Colon (tissue), 2 donors: ENCODE results near the gene POU2F3.

Source experiments
- FAIRE-seq: peaks from 2 replicates; lab custom pipeline; 2012; peaks lifted over from hg19 to GRCh38; lab: Jason Lieb, UNC
- donor health status: control.
- donor health status: control.

POU2F3 gene

GRCh38 chr11:120285256-120285655, 45.3 kb downstream of the POU2F3 start:
- FAIRE-seq = no peak

- FAIRE-seq = no peak
Measured at GRCh38 chr11:120288021-120288420, 48.1 kb downstream of the POU2F3 start.

DNA sequence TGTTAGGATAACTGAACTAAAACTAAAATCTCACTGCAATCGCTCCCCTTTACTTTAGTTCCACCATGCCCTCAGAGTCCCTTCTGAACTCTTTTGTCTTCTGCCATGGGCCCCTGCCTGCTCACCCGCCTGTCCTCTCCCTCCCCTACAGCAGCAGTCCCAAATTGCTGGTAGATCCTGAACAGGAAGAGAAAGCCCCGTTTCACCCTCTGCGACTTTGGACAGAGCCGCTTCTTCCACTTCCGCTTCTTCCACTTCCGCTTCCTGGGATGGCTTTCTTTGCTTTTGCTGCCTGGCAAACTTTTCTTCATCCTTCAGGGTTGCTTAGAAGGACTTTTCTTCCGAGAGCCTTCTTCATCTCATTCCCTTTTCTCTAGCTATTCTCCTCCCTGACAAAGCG, 49.5 kb downstream of the POU2F3 start:
- no peak for FAIRE-seq

- no peak for FAIRE-seq
Measured at GRCh38 chr11:120290956-120291355, 51.0 kb downstream of the POU2F3 start.

DNA sequence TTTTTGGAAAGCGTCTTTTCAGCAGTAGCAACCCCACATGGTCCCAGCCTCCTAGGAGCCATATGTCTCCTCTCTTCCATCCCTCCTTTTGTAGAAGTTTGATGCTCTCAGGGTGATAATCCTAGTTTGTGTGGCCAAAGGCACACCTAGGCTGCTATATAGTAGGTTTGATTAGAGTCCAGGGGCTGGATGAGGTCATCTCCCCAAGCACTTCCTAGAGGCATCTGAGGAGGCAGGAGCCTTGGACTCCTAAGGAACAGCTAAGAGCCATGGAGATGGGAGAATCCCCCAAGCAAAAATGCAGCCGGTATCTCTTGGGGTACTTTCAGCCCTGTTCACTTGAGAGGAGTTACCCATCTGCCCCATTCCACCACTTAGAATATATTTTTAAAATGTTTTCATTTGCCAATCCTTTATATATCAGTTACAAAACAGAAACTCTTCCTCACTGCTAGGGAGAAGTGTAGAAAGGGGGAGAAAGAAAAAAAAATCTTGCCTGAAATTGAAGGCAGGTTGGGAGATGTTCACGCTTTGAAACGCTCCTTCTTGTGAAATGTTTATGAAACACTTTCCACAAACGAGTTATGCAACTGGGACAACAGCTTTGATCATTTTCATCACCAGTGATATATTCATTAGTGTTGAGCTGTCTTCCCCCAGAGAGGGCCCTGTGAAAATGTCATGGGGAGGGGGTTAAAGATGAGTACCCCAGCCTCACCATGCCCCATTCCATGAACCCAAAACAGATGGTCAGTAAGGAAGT, 53.3 kb downstream of the POU2F3 start:
- FAIRE-seq = no peak

- FAIRE-seq = no peak
Measured at GRCh38 chr11:120294096-120294495, 54.2 kb downstream of the POU2F3 start.

DNA sequence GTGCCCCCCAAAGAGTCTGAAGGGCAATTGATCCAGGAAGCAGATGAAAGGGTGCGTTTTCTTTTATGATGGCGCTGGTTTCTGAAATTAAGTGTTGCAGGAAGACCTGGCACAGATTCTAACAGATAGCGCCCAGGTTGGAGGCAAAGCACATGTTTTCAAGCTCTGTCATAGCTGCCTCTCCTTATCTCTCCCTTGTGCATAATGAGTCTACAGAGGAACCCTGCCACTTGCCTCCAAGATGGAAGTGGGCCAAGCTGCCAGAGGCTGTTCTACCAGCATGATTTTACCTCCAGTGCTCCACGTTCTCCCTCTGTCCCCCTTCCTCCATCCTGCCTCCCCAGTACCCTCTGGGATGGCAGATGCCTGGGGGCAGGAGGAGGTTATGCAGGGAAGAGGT, 55.2 kb downstream of the POU2F3 start:
- no peak for FAIRE-seq

- FAIRE-seq = no peak
Measured at GRCh38 chr11:120296554-120296953, 56.6 kb downstream of the POU2F3 start.

DNA sequence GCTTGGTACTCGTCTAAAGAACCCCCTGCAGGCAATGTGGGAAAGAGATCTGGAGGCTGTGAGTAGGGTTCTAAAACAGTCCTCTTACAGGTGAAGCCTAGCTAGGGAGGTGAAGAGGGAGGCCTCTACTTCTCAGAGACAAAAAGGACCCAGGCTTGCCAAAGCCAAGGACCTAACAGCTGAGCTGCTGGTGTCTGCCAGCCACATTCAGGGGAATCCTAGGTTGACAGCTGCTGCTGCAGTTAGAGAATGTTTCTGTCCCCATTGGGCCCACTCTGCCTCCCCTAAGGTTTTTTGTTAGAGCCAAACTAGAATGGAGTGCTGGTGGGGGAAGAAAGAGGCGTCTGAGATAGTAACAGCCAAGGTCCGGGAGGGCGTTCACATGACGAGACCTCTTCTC, 58.5 kb downstream of the POU2F3 start:
- FAIRE-seq = no peak

DNA sequence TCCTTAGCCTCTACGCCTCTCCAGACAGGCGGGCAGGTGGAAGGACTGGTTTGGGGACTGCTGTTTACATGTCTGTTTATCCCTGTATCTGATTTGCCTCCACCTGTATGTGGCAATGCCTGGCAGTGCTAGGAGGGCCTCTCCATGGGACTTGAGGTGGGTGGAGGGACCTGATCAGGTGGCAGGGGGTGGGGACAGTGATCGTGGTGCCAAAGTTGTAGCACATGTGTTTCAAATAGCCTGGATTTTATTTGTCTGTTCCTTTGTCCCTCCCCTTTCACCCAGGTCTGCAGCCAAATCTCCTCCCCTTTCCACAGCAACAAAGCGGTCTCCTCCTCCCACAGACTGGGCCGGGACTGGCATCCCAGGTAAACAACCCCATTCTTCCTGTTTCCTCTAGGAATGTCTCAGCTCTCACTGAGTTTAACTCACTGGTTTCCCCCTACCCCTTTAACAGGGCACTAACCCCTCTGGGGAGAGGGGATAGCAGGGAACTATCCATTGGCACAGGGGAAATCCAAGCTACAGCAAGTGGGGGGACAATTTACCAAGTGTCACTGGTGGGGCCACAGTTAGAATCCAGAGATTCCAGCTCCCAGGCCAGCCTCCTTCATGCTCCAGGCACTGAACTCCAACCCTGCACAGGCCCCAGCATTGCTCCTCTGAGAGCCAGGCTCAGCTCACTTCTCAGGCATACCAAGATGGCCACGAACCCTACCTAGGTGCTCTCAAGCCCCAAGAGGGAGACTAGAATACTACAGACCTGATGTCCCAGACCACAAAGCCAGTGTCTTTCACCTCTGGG, 62.3 kb downstream of the POU2F3 start:
- FAIRE-seq = no peak

GRCh38 chr11:120303004-120303637, 63.2 kb downstream of the POU2F3 start:
- no peak for FAIRE-seq

DNA sequence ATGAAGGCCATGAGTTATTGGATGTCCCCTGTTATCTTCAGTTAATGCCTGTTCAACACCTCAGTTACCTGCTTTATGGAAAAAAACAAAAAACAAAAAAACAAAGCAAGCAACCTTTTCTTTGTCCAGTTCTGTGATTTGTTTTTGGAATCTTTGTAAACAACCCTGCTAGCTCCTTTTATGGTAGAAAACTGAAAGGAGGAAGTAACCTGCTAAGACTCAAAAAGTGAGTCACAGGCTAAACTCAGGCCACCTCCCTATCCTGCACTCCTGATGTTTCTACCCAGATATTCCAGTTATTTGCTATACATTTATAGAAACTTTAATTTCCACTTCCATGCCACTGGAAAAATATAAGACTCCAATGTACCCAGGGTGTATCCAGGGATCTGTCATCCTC, 64.6 kb downstream of the POU2F3 start:
- no peak for FAIRE-seq

- FAIRE-seq = no peak
Measured at GRCh38 chr11:120305286-120305685, 65.3 kb downstream of the POU2F3 start.

- no peak for FAIRE-seq
Measured at GRCh38 chr11:120306519-120307242, 66.7 kb downstream of the POU2F3 start.

DNA sequence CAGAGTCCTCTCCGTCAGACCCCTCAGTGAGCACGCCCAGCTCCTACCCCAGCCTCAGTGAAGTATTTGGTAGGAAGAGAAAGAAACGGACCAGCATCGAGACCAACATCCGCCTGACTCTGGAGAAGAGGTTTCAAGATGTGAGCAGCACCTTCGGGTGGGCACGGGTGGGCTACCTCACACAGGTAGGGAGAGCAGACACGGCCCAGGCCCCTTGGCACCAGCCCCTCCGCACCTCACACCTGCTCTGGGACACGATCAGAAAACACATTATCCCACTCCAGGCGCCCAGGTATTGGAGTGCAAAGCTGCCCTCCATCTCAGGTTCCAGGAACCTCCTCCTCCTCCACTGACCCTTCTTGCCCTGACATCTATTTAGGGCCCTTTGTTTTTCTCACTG, 67.5 kb downstream of the POU2F3 start:
- FAIRE-seq = no peak

DNA sequence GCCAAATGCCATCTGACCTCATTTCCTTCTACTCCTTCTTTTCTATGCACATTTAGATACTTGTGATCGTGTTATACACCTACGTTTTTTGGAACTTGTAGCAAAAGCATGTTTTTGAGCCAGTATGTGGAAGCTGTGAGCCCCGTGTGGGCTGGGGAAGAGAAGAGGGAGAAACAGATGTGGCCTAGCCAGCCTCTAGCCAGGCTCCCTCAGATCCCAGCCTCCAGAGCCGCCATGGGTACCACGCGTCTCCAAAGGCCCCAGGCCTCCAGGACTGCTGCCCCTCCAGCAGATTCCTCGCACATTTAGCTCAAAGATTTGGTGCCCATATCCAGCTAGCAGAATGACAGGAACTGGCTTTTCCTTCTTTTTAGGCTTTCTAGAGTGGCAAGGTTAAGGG, 68.1 kb downstream of the POU2F3 start:
- no peak for FAIRE-seq

GRCh38 chr11:120310870-120311269, 70.9 kb downstream of the POU2F3 start:
- FAIRE-seq = no peak

- no peak for FAIRE-seq
Measured at GRCh38 chr11:120314861-120315260, 74.9 kb downstream of the POU2F3 start.

DNA sequence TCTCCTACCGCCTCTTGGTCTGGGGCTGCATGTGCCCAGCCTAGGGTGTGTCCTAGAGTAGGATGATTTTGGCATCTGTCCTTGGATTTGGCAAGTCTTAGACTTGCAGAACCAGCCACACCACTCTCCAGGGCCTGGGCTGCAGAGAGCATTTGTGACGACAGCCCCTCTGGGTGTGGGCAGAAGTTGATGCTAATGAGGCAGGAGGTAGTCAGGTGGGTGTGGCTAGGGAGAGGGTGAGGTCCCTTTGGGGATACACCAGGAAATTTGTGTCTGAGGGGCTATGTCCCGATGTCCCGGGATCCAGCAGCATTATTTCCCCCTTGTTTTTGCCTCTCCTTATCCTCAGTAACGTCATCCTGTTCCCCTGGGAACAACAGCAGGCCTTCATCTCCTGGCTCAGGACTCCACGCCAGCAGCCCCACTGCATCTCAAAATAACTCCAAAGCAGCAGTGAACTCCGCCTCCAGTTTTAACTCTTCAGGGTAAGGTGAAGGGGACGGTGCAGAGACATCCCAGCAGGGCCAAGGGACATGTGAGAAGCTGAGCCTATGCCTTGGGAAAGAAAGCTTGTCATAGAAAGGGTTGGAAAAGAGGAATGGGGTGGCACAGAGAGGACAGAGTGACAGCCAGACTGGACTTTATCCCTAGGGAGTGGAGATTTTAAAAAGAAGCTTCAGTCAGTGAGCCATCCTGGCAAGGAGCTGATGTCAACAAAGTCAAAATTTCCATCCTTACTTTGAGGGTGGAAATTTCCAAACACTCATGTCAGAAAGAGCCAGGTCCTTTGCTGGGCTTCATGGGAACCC, 77.1 kb downstream of the POU2F3 start:
- no peak for FAIRE-seq

GRCh38 chr11:120317689-120318480, 77.9 kb downstream of the POU2F3 start:
- no peak for FAIRE-seq

DNA sequence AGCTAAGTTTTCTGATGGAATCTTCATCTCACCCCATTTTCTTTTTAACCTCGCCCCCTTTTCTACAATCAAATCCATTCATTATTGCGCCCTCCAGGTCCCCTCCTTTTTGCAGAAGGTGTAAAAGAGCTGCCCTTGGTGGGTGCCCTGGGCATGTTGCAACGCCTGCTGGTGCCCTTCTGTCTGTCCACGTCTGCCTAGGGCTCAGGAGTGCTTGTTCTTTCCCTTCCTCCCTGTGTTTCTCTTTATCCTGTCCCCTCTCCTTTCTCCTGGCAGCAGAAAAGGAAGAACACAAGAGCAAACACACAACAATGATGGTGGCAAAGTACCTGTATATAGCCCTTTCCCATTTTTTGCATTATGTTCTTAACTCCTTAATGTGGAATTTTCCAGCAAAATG, 79.0 kb downstream of the POU2F3 start:
- FAIRE-seq = no peak
